Neural cell (in vitro differentiated cells): ENCODE measurements around the gene EEF2K. TPM values are rescaled to one million over a fixed set of nuclear protein-coding genes. Genes with fewer than 3 reads are reported as not detected.
A peak's percentile ranks its signal among the peaks of the same experiment; 100 is the strongest.

Experiments
- H2AFZ ChIP-seq: fragments of 200-600, 300-800 bp; sonication (generic), shearing (Covaris generic); 2 replicates; pipeline ENCODE4 v1.6.0; 2014; ENCODE audit warnings: low read depth, mild to moderate bottlenecking, antibody characterized with exemption, low read length, moderate library complexity
- H3F3A ChIP-seq: fragments of 200-600 bp; shearing (Covaris generic); 2 replicates; pipeline ENCODE4 v1.6.1; 2016; ENCODE audit warnings: mild to moderate bottlenecking, moderate library complexity, mixed read lengths, antibody characterized with exemption, low read length; ENCODE audit not compliant: insufficient read depth, poor library complexity, severe bottlenecking
- H3K27ac ChIP-seq: fragments of 200-600, 300-800 bp; sonication (generic), shearing (Covaris generic); 2 replicates; pipeline ENCODE4 v1.5.1; 2014; ENCODE audit warnings: mild to moderate bottlenecking, low read length, moderate library complexity
- H3K27me3 ChIP-seq: fragments of 300-800, 200-600 bp; sonication (generic), shearing (Covaris generic); 2 replicates; pipeline ENCODE4 v1.6.0; 2014; ENCODE audit warnings: mild to moderate bottlenecking, low read depth, low read length, moderate library complexity; ENCODE audit not compliant: insufficient read depth
- H3K36me3 ChIP-seq: fragments of 300-800, 200-600 bp; sonication (generic), shearing (Covaris generic); 2 replicates; pipeline ENCODE4 v1.5.1; 2014; ENCODE audit warnings: mild to moderate bottlenecking, antibody characterized with exemption, low read length, moderate library complexity; ENCODE audit not compliant: insufficient read depth
- H3K4me2 ChIP-seq: fragments of 300-800, 200-600 bp; sonication (generic), shearing (Covaris generic); 2 replicates; pipeline ENCODE4 v1.6.0; 2014; ENCODE audit warnings: mild to moderate bottlenecking, low read length
- H3K4me3 ChIP-seq: fragments of 300-800, 200-600 bp; sonication (generic), shearing (Covaris generic); 2 replicates; pipeline ENCODE4 v1.5.1; 2014; ENCODE audit warnings: mild to moderate bottlenecking, low read length, moderate library complexity
- H3K79me2 ChIP-seq: fragments of 200-600 bp; shearing (Covaris generic); replicated peaks from 2 replicates; pipeline ENCODE4 v1.6.0; 2014; ENCODE audit warnings: mild to moderate bottlenecking, low read length, moderate library complexity; ENCODE audit not compliant: insufficient read depth
- H3K9ac ChIP-seq: fragments of 300-800, 200-600 bp; sonication (generic), shearing (Covaris generic); 2 replicates; pipeline ENCODE4 v1.6.1; 2016; ENCODE audit warnings: mild to moderate bottlenecking, low read length, mixed read lengths
- H3K9me2 ChIP-seq: fragments of 200-600 bp; shearing (Covaris generic); 2 replicates; pipeline ENCODE4 v1.6.1; 2016; ENCODE audit warnings: mild to moderate bottlenecking, low read length, mixed read lengths; ENCODE audit not compliant: insufficient read depth
- H3K9me3 ChIP-seq: fragments of 200-600, 300-800 bp; sonication (generic), shearing (Covaris generic); 2 replicates; pipeline ENCODE4 v1.6.1; 2016; ENCODE audit warnings: mild to moderate bottlenecking, mixed run types, low read length, moderate library complexity, mixed read lengths
- H4K20me1 ChIP-seq: fragments of 200-600 bp; shearing (Covaris generic); 2 replicates; pipeline ENCODE4 v1.6.1; 2016; ENCODE audit warnings: mild to moderate bottlenecking, mixed run types; ENCODE audit not compliant: insufficient read depth
- EP300 ChIP-seq: fragments of 450-650 bp; conservative IDR thresholded peaks from 2 replicates; pipeline ENCODE4 v1.6.1; 2014; ENCODE audit warnings: antibody characterized with exemption, mild to moderate bottlenecking, moderate library complexity; ENCODE audit not compliant: poor library complexity, severe bottlenecking
- EZH2 ChIP-seq: fragments of 200-600, 300-800 bp; shearing (Covaris generic), sonication (generic); IDR thresholded peaks from 2 replicates; pipeline ENCODE4 v1.6.1; 2014; ENCODE audit warnings: antibody characterized with exemption, low read length, borderline replicate concordance, mild to moderate bottlenecking; ENCODE audit not compliant: insufficient read depth, poor library complexity, severe bottlenecking
- MXI1 ChIP-seq: fragments of 450-650 bp; conservative IDR thresholded peaks from 2 replicates; pipeline ENCODE4 v1.6.1; 2014; ENCODE audit warnings: antibody characterized with exemption, mild to moderate bottlenecking; ENCODE audit not compliant: poor library complexity, severe bottlenecking
- POLR2AphosphoS5 ChIP-seq: IDR thresholded peaks from 2 replicates; pipeline ENCODE4 v1.6.1; 2012
- RAD21 ChIP-seq: fragments of 450-650 bp; conservative IDR thresholded peaks from 2 replicates; pipeline ENCODE4 v1.6.1; 2014; ENCODE audit warnings: antibody characterized with exemption, mild to moderate bottlenecking, moderate library complexity
- SMC3 ChIP-seq: fragments of 450-650 bp; conservative IDR thresholded peaks from 2 replicates; pipeline ENCODE4 v1.6.1; 2014; ENCODE audit warnings: antibody characterized with exemption, mild to moderate bottlenecking, moderate library complexity; ENCODE audit not compliant: poor library complexity
- TAF1 ChIP-seq: IDR thresholded peaks from 2 replicates; pipeline ENCODE4 v1.6.1; 2012; ENCODE audit warnings: low read depth
- polyA plus RNA-seq: library from polyadenylated mRNA; depleted of rRNA; stranded (reverse); fragments of >200 nt; gene quantifications from 2 replicates; pipeline ENCODE4 v1.2.3, GENCODE V29; 2014
- TF ChIP-seq, protein P1 (sequence below): fragments of 450-650 bp; IDR thresholded peaks from 2 replicates; pipeline ENCODE4 v1.5.1; 2014; ENCODE audit warnings: antibody characterized with exemption, mild to moderate bottlenecking, moderate library complexity; ENCODE audit not compliant: poor library complexity, severe bottlenecking

The EEF2K gene
- polyA plus RNA-seq, 1 donor from 2014 or later, result 7.2 TPM

DNA sequence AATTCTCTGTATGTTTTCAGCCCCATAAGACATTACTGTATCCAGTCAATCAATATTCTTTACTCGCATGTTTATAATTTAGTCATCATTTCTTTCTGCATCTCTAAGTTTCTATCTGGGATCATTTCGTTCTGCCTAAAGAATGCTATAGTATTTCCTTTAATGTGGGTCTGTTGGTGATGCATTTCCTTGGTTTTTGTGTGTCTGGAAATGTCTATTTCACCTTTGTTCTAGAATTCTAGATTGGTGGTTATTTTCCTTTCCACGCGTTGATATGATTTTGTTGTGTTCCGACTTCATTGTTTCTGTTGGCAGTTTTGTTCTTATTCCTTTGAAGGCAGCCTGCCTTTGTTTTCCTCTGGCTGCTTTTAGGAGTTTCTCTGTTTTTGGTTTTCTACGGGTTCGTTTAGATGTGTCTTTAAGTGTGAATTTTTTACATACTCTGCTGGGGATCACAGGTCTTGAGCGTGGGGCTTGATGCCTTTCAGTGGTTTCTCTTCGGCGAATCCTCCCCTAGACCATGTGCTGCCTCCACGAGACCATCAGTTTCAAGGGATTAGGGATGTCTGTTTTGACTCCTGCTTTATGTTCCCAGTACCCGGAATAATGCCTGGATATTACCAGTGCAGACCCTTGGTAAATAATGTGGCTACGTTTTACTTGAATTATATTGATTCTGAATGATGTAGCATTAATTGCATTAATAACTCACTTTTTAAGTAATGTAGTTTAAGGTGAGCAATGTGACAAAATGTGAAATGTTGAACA, 114.7 kb downstream of the EEF2K start:
- no peak overlapping the region for H3K9ac ChIP-seq
- no peak overlapping the region for H3K27ac ChIP-seq
- H3K9me2 ChIP-seq, result no peaks in the 10 kb centered on the region
- H3K4me3 ChIP-seq, result no peak overlapping the region
- H3K4me2 ChIP-seq, result no peak overlapping the region
- no peak overlapping the region for H2AFZ ChIP-seq
- no peaks in the 10 kb centered on the region for H3K9me3 ChIP-seq
- H3F3A ChIP-seq, result no peaks in the 10 kb centered on the region
- no peaks in the 10 kb centered on the region for H3K36me3 ChIP-seq
- H3K79me2 ChIP-seq, result no peaks in the 10 kb centered on the region
- H3K27me3 ChIP-seq, result no peaks in the 10 kb centered on the region
- TF ChIP-seq RAD21, result no peak
- TF ChIP-seq, protein P1, sequence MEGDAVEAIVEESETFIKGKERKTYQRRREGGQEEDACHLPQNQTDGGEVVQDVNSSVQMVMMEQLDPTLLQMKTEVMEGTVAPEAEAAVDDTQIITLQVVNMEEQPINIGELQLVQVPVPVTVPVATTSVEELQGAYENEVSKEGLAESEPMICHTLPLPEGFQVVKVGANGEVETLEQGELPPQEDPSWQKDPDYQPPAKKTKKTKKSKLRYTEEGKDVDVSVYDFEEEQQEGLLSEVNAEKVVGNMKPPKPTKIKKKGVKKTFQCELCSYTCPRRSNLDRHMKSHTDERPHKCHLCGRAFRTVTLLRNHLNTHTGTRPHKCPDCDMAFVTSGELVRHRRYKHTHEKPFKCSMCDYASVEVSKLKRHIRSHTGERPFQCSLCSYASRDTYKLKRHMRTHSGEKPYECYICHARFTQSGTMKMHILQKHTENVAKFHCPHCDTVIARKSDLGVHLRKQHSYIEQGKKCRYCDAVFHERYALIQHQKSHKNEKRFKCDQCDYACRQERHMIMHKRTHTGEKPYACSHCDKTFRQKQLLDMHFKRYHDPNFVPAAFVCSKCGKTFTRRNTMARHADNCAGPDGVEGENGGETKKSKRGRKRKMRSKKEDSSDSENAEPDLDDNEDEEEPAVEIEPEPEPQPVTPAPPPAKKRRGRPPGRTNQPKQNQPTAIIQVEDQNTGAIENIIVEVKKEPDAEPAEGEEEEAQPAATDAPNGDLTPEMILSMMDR, result no peak
- no peak for TF ChIP-seq POLR2AphosphoS5
- TF ChIP-seq TAF1, result no peak
- no peak for TF ChIP-seq EP300
- H4K20me1 ChIP-seq, result no peaks in the 10 kb centered on the region

DNA sequence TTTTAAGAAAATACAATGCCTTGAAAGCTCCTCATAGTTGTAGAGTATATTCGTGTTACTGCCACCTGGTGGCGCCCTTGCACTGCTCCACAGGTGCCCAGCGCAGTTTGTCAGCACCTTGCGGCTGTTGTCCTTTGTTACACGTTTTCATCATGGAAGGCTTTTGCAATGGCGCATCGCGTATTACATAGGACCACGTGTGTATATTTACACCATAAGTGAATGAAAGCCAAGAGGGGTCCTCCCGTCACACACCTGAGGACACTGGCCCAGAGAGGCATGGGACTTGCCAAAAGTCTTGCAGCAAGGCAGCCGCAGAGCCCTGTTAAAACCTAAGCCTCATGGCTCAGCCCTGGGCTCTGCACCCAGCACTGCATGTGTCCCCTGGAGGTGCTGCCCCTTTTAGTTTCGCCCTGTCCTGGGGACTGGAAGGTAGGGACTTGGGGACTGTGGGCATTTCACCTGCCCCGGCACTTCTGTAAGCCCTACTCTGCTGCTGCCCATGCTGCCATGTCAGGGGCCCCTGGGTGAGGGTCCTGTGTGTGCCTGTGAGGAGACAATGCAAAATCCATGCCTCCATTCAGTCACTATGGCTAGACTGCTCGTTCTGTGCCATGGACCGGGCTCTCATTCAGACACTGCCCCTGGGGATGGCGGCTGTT, 115.4 kb downstream of the EEF2K start:
- no peaks in the 10 kb centered on the region for H3K36me3 ChIP-seq
- no peaks in the 10 kb centered on the region for H3K9me2 ChIP-seq
- H3K4me2 ChIP-seq, result no peak overlapping the region
- H3K27ac ChIP-seq, result no peak overlapping the region
- no peaks in the 10 kb centered on the region for H4K20me1 ChIP-seq
- no peaks in the 10 kb centered on the region for H3K79me2 ChIP-seq
- H3K9ac ChIP-seq, result no peak overlapping the region
- no peaks in the 10 kb centered on the region for H3K27me3 ChIP-seq
- no peaks in the 10 kb centered on the region for H3K9me3 ChIP-seq
- peak overlapping the region; percentile 30 for H2AFZ ChIP-seq
- TF ChIP-seq MXI1 (peak; percentile 82), EZH2 (no peak), RAD21 (peak; percentile 92), POLR2AphosphoS5 (no peak), SMC3 (peak; percentile 94)
- TF ChIP-seq, protein P1, result peak; percentile 96
- no peaks in the 10 kb centered on the region for H3F3A ChIP-seq
- H3K4me3 ChIP-seq, result no peak overlapping the region
